ENCODE measurements around the gene POC1B.

Gene POC1B

DNA sequence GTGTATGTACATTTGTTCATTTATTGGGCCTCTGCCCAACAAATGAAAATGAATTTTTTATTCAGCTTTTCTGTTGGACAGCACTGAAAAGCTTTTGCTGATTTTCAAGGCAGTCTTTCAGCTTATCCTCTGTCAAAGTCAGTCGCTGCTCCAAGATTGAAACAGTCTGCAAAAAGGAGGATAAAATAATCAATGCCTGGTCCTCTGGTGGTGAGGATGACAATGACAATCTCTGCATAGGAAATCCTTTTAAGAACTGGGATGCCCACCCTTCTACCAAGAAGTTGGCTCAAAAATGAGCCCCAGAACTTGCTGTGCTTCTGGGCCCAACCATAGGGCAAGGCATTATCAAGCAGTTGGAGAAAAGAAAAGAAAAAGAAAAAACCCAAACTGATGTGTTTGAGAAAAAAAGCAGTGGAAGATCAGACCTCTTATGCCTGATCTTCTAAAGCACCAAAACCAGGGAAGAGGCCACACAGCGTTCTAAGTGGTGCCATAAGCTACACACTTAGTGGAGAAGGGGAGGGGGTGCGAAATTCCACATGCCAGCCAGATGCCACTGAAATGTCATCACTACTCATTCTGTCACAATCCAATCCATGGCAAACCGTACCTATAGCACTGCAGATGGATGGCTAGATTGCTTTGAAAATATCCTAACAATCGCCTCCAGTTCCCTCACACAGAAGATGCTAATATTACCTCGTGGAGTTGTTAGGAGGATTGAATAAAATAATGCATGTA is 104.6 kb downstream of the POC1B start:
- no peak for DNase-seq (ENCODE audit: low read depth in 2 of 2)

GRCh38 chr12:89418228-89418910 is 107.5 kb downstream of the POC1B start:
- no peak for DNase-seq (ENCODE audit: low read depth in 2 of 2)

- no peak for DNase-seq (ENCODE audit: low read depth in 2 of 2)
Observed at GRCh38 chr12:89417246-89417977, 108.4 kb downstream of the POC1B start.

GRCh38 chr12:89416049-89416792 is 109.6 kb downstream of the POC1B start:
- DNase-seq (ENCODE audit: low read depth in 2 of 2), result no peak

DNA sequence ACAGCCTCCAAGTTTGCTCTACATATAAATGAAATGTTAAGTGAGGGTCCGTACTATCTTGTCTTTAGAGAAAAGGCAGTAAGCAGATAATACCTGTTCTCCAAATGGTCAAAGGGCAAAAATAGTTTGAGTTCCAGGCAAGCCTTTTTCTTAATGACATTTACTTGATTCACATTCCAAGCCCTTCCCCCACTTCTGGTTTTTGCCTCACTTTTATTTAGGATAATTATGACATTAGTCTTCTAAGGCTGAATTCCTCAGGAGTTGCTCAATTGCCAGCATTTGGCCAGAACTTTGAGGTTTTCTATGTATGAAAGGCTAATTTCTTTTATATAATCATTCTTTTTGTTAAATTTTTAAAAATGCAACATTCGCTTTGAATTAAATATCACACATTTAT is 111.0 kb downstream of the POC1B start:
- no peak for DNase-seq (ENCODE audit: low read depth in 2 of 2)

- DNase-seq (ENCODE audit: low read depth in 2 of 2), result no peak
Observed at GRCh38 chr12:89414322-89414721, 111.5 kb downstream of the POC1B start.

GRCh38 chr12:89413234-89413633 is 112.6 kb downstream of the POC1B start:
- DNase-seq (ENCODE audit: low read depth in 2 of 2), result no peak

GRCh38 chr12:89412665-89413064 is 113.2 kb downstream of the POC1B start:
- no peak for DNase-seq (ENCODE audit: low read depth in 2 of 2)

GRCh38 chr12:89411846-89412245 is 114.0 kb downstream of the POC1B start:
- DNase-seq (ENCODE audit: low read depth in 2 of 2), result no peak

DNA sequence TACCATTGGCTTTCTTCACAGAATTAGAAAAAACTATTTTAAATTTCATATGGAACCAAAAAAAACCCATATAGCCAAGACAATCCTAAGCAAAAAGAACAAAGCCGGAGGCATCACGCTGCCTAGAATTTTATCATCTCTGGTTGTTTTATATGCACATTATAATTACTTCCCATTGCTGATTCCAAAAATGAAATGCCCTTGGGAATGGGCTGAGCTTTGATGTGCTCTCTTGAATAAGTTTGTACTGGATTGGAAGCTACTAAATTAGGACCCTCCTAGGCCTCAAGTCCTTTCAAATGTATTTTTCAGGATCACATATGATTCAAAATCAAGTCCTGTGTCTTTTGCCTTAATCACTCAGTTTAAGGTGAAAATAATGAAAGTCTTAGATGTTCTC is 114.6 kb downstream of the POC1B start:
- DNase-seq (ENCODE audit: low read depth in 2 of 2), result no peak

DNA sequence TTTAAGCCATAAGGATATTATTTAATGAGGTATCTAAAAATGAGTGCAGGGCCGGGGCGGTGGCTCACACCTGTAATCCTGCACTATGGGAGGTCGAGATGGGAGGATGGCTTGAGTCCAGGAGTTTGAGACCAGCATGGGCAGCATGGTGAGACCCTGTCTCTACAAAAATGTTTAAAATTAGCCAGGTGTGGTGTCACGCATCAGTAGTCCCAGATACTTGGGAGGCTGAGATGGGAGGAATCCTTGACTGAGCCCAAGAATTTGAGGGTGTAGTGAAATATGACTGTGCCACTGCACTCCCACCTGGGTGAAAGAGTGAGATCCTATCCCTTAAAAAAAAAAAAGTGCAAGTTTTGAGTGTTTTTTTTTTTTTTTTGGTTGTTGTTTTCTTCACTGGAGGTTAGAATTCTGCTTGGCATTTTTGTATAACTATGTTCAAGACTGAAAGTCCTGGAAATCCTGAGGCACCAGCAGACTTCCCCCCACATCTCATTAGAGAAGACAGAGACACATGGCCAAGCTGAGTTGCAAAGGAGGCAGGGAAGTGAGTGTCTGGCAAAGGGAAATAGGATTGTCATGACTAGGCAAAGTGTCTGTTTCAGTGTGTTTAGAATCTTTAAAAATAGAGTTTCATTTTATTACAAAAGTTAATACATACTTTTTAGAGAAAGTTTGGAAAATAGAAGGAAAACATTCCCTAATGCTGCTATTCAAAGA is 120.1 kb downstream of the POC1B start:
- no peak for DNase-seq (ENCODE audit: low read depth in 2 of 2)

DNA sequence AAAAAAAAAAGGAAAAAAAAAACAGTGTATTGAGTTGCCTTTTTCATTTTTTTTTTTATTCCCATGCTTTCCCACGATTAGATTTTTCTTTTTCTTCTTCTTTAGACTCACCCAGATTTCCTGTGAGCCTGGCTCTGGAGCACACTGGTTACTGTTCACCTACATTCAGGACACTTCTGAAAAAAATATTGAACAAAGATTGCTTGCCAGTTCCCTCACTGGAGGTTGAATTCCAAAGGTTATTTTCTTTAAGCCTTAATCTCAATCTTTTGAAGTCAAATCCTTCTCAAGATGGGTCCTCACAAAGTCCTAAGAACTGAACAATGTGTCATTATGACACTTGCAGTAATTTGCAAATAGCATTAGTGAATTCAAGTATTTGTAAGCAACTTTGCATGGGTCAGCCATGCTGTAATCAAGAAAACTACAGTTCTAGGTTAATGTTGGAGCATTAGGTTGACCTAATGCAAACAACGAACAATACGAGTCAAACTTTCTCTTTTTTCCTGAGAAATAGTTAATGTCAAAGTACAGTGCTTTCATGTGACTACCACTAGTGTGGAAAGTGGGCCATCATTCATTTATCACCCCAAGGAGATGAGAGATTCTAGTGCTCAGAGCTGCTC is 124.3 kb downstream of the POC1B start:
- no peak for DNase-seq (ENCODE audit: low read depth in 2 of 2)

GRCh38 chr12:89400415-89400814 is 125.4 kb downstream of the POC1B start:
- no peak for DNase-seq (ENCODE audit: low read depth in 2 of 2)

GRCh38 chr12:89395712-89396111 is 130.1 kb downstream of the POC1B start:
- DNase-seq (ENCODE audit: low read depth in 2 of 2), result no peak

- DNase-seq (ENCODE audit: low read depth in 2 of 2), result no peak
Observed at GRCh38 chr12:89393551-89394121, 132.2 kb downstream of the POC1B start.

GRCh38 chr12:89392391-89392790 is 133.5 kb downstream of the POC1B start:
- no peak for DNase-seq (ENCODE audit: low read depth in 2 of 2)

DNA sequence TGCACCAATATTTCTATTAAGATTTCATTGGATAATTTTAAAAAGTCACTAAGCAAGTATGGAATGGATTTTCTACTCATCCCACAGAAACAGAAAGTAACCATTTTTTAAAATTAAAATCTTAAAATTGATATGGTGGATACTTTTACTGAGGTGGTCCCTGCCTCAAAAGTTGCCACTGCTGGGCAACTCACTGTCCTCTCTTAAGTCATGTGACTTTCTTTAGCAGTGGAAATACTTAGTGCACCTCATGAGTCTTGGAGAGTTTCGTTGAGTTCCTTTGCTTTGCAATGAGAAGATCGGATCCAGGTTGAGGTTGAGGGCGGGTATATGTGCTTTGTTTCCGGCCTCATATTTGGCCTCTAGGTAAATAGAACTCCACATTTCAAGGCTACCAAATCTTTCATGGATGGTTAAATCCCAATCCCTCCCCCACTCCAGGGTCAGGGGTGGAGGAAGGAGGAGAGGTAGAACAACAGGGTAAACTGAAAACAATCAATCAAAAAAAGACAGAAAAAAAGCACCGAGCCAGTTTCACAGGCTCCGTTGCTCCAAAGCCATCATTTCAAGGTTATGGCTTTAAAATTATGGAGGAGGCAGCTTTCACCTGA is 134.0 kb downstream of the POC1B start:
- no peak for DNase-seq (ENCODE audit: low read depth in 2 of 2)

DNA sequence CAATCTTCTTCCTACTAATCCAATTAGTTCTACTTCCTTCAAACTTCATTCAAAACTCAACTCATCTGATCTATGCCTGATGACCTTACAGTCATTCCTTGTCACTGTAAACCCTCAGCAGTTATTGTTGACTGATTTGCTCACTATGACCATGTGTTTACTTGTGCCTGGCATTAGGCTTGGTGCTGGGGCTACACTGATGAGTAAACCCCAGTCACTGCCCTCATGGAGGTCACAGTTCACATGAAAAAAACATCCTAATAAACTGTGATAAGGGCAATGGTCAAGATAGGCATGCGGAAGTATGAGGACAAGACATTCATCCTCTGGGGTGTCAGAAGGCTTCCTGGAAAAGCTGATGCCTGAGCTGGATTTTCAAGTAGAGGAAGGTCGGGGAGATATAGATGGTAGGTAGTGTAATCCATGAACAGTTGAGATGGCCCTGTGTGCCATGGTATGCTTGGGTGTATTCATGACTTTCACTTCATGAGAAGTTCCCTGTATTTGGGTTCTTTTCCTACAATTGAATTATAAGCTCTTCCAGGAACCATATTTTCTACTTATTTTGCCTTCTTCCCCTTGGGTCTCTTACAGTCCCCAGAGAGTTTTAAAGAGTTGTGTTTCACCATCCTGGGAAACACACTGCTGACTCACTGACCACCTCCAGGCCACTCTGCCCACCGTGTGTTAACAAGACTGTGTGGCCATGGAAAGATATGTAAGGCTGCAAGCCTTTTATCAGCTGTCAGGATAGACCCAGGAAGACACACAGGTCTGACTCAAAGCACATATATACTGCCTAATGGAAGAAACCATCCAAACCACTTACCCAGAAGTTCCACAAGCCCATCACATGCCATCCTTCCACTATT is 134.8 kb downstream of the POC1B start:
- peak in 1 of 2 donors; percentile 13 for DNase-seq (ENCODE audit: low read depth in 2 of 2)

Data from stimulated activated CD8-positive, alpha-beta memory T cell treated with anti-CD3 and anti-CD28 coated beads, Interleukin-2, amount 100 ng/mL, for 48 hours (primary cell).